H1 (cell line): ENCODE results near the gene LAG3. TPM values are rescaled to one million over a fixed set of nuclear protein-coding genes. Genes with fewer than 3 reads are reported as not detected.
"Not testable (repeated sequence)": the region's sequence is repeated elsewhere in the genome, so short reads cannot be mapped to it uniquely, and the experiment has no call there.

Source experiments
- CTCF ChIA-PET: fragments of 300-600 bp; sonication (Branson Sonifier 250); formaldehyde crosslinking; loops from one replicate; lab custom pipeline; 2021; ENCODE audit not compliant: partially characterized antibody; lab: Charles Lee
- POLR2A ChIA-PET: fragments of 300-600 bp; sonication (Branson Sonifier 250); formaldehyde crosslinking; loops from one replicate; lab custom pipeline; 2021; ENCODE audit warnings: inconsistent platforms; ENCODE audit not compliant: partially characterized antibody; lab: Charles Lee
- DNase-seq, 2 experiments: peaks; one replicate each; pipeline versions ENCODE4 v3.0.0 to v3.0.0-alpha.2; 2010 to 2022; ENCODE audit warnings: low spot score in 2 of 2, low read depth in 1 of 2, mixed read lengths in 1 of 2
- FAIRE-seq: peaks from 2 replicates; lab custom pipeline; 2011; peaks lifted over from hg19 to GRCh38; lab: Jason Lieb, UNC
- H2AFZ ChIP-seq: 2 replicates; pipeline ENCODE4 v1.8.1; 2012; ENCODE audit warnings: low read length, inconsistent platforms
- H2AK5ac ChIP-seq: 2 replicates; pipeline ENCODE4 v1.6.1; 2013; ENCODE audit warnings: low read depth, low read length
- H2BK120ac ChIP-seq: replicated peaks from 2 replicates; pipeline ENCODE3; 2013; ENCODE audit warnings: low read depth, low read length, inconsistent platforms
- H2BK12ac ChIP-seq: 2 replicates; pipeline ENCODE4 v1.6.1; 2013; ENCODE audit warnings: low read depth, low read length
- H2BK15ac ChIP-seq: 2 replicates; pipeline ENCODE4 v1.6.1; 2013; ENCODE audit warnings: low read length
- H2BK20ac ChIP-seq: 2 replicates; pipeline ENCODE4 v1.6.1; 2013; ENCODE audit warnings: low read length
- H2BK5ac ChIP-seq: 2 replicates; pipeline ENCODE4 v1.6.1; 2013; ENCODE audit warnings: low read depth, low read length
- H3K14ac ChIP-seq: 2 replicates; pipeline ENCODE4 v1.6.1; 2013; ENCODE audit warnings: inconsistent platforms; ENCODE audit not compliant: insufficient read length
- H3K18ac ChIP-seq: 2 replicates; pipeline ENCODE4 v1.6.1; 2013; ENCODE audit warnings: low read length; ENCODE audit errors: extremely low read depth
- H3K23ac ChIP-seq: 2 replicates; pipeline ENCODE4 v1.6.1; 2013; ENCODE audit warnings: inconsistent platforms; ENCODE audit not compliant: insufficient read length
- H3K23me2 ChIP-seq: 2 replicates; pipeline ENCODE4 v1.6.1; 2013; ENCODE audit warnings: low read depth, low read length
- H3K27ac ChIP-seq: 2 replicates; pipeline ENCODE4 v1.6.1; 2011; ENCODE audit warnings: low read depth, low read length, inconsistent platforms
- H3K27me3 ChIP-seq, 4 experiments: replicated peaks in 1 of 4; 1 replicate in 1 of 4; 2 replicates in 3 of 4; pipeline versions ENCODE4 v1.6.1 to v1.8.1; 2011 to 2013; ENCODE audit warnings: low read length in 3 of 4, mild to moderate bottlenecking in 3 of 4, inconsistent platforms in 2 of 4, mixed read lengths in 2 of 4, moderate library complexity in 1 of 4; ENCODE audit not compliant: control insufficient read depth in 3 of 4, insufficient read depth in 3 of 4; ENCODE audit errors: extremely low read depth in 1 of 4
- H3K36me3 ChIP-seq, 4 experiments: 2 replicates each; pipeline versions ENCODE4 v1.6.1 to v1.8.1; 2011 to 2013; ENCODE audit warnings: mild to moderate bottlenecking in 4 of 4, low read length in 3 of 4, moderate library complexity in 2 of 4, control low read depth in 1 of 4, inconsistent platforms in 1 of 4; ENCODE audit not compliant: insufficient read depth in 4 of 4, control insufficient read depth in 2 of 4
- H3K4ac ChIP-seq: replicated peaks from 2 replicates; pipeline ENCODE3; 2013; ENCODE audit warnings: low read length, low read depth, mixed read lengths, inconsistent platforms; ENCODE audit not compliant: insufficient read length
- H3K4me1 ChIP-seq, 4 experiments: replicated peaks in 1 of 4; 1 replicate in 1 of 4; 2 replicates in 3 of 4; pipeline versions ENCODE4 v1.6.1 to v1.8.1; 2011 to 2013; ENCODE audit warnings: low read length in 3 of 4, inconsistent platforms in 2 of 4, mixed read lengths in 1 of 4; ENCODE audit not compliant: insufficient read depth in 4 of 4, control insufficient read depth in 3 of 4
- H3K4me2 ChIP-seq, 2 experiments: 2 replicates each; pipeline versions ENCODE4 v1.6.1 to v1.8.1; 2011 to 2013; ENCODE audit warnings: low read depth in 2 of 2, low read length in 2 of 2, control low read depth in 1 of 2, inconsistent platforms in 1 of 2, mild to moderate bottlenecking in 1 of 2; ENCODE audit not compliant: insufficient read depth in 1 of 2
- H3K4me3 ChIP-seq, 4 experiments: fragments of 200-600, 300-600 bp in 1 of 4; sonication (generic), shearing (Covaris generic), sonication (Bioruptor Twin) in 1 of 4; 2 replicates each; pipeline versions ENCODE4 v1.5.1 to v1.8.1; 2011 to 2016; ENCODE audit warnings: low read length in 4 of 4, low read depth in 3 of 4, control low read depth in 2 of 4, inconsistent platforms in 2 of 4, mild to moderate bottlenecking in 2 of 4, mixed read lengths in 1 of 4, moderate library complexity in 1 of 4; ENCODE audit not compliant: insufficient read depth in 2 of 4; ENCODE audit errors: extremely low read depth in 1 of 4
- H3K56ac ChIP-seq: replicated peaks from 2 replicates; pipeline ENCODE3; 2013; ENCODE audit warnings: low read depth, mild to moderate bottlenecking, mixed read lengths, low read length, inconsistent platforms; ENCODE audit not compliant: insufficient read length
- H3K79me1 ChIP-seq: 2 replicates; pipeline ENCODE4 v1.6.1; 2013; ENCODE audit warnings: low read depth, low read length, control low read depth
- H3K79me2 ChIP-seq, 2 experiments: 2 replicates each; pipeline versions ENCODE4 v1.6.1 to v1.8.1; 2012 to 2013; ENCODE audit warnings: low read length in 2 of 2, mild to moderate bottlenecking in 2 of 2, inconsistent platforms in 1 of 2; ENCODE audit not compliant: insufficient read depth in 2 of 2, control insufficient read depth in 1 of 2
- H3K9ac ChIP-seq, 4 experiments: replicated peaks in 1 of 4; 1 replicate in 1 of 4; 2 replicates in 3 of 4; pipeline versions ENCODE4 v1.6.1 to v1.8.1; 2011 to 2013; ENCODE audit warnings: low read depth in 3 of 4, low read length in 3 of 4, control low read depth in 2 of 4, mild to moderate bottlenecking in 2 of 4, moderate library complexity in 2 of 4, inconsistent platforms in 1 of 4; ENCODE audit errors: extremely low read depth in 1 of 4
- H3K9me3 ChIP-seq, 2 experiments: 2 replicates each; pipeline versions ENCODE4 v1.6.1 to v1.8.1; 2012 to 2013; ENCODE audit warnings: mild to moderate bottlenecking in 2 of 2, moderate library complexity in 2 of 2, control low read depth in 1 of 2, inconsistent platforms in 1 of 2, low read depth in 1 of 2, low read length in 1 of 2, mixed read lengths in 1 of 2; ENCODE audit not compliant: insufficient read depth in 2 of 2
- H4K20me1 ChIP-seq, 2 experiments: replicated peaks in 1 of 2; 2 replicates each; pipeline versions ENCODE3 to v1.8.1; 2011 to 2013; ENCODE audit warnings: inconsistent platforms in 2 of 2, low read length in 2 of 2, mild to moderate bottlenecking in 1 of 2; ENCODE audit not compliant: insufficient read depth in 2 of 2, control insufficient read depth in 1 of 2
- H4K5ac ChIP-seq: 2 replicates; pipeline ENCODE4 v1.6.1; 2013; ENCODE audit warnings: low read length, low read depth, mixed read lengths, inconsistent platforms; ENCODE audit not compliant: insufficient read length
- H4K8ac ChIP-seq: 2 replicates; pipeline ENCODE4 v1.8.0; 2013; ENCODE audit warnings: mild to moderate bottlenecking, moderate library complexity, low read length, inconsistent platforms; ENCODE audit not compliant: insufficient read depth; ENCODE audit errors: extremely low read depth
- H4K91ac ChIP-seq: replicated peaks from 2 replicates; pipeline ENCODE3; 2013; ENCODE audit warnings: low read length, mixed read lengths, inconsistent platforms; ENCODE audit not compliant: insufficient read length
- BCL11A ChIP-seq, 2 experiments: IDR thresholded peaks; one replicate each; pipeline ENCODE4 v1.6.1; 2011; ENCODE audit warnings: low read depth in 2 of 2, low read length in 2 of 2, mild to moderate bottlenecking in 2 of 2
- SUZ12 ChIP-seq: fragments of 200-600 bp; sonication (generic); IDR thresholded peaks from 2 replicates; pipeline ENCODE4 v1.6.1; 2012; ENCODE audit warnings: mild to moderate bottlenecking, inconsistent platforms, low read length, moderate library complexity, mixed read lengths
- USF2 ChIP-seq: IDR thresholded peaks from 2 replicates; pipeline ENCODE4 v1.6.1; 2011; ENCODE audit warnings: low read length, improper control_type of control experiment
- WGBS, 2 experiments: shearing (Covaris generic) in 1 of 2; methylation state at CpG; one replicate each; pipeline versions ENCODE4 v1.1.6 to v1.1.7; 2013 to 2015; ENCODE audit warnings: low lambda C conversion rate in 2 of 2, mixed read lengths in 2 of 2, inconsistent platforms in 1 of 2, low coverage in 1 of 2, missing lambda C conversion rate in 1 of 2; ENCODE audit not compliant: insufficient replicate concordance in 2 of 2, insufficient coverage in 1 of 2, insufficient read length in 1 of 2; ENCODE audit errors: extremely low coverage in 1 of 2, missing lambda C conversion rate in 1 of 2; 5-methylcytosine and 5-hydroxymethylcytosine counted together
- polyA plus RNA-seq, 7 experiments: library from polyadenylated mRNA; depleted of rRNA in 3 of 7; stranded (reverse) in 5 of 7; unstranded in 2 of 7; fragments of >200 nt in 5 of 7; fragments of 200-250 nt in 2 of 7; gene quantifications; 1 replicate in 5 of 7; 2 replicates in 1 of 7; 4 replicates in 1 of 7; pipeline versions ENCODE4 v1.2.1 to v1.2.3, GENCODE V29; 2011 to 2013; ENCODE audit warnings: missing spikeins in 2 of 7, mixed read lengths in 2 of 7
- total RNA-seq: library from RNA; stranded (reverse); fragmentation: NEBNext Ultra II Directional; extraction: Animal tissue kit (Norgen Biotek cat#: 25700); gene quantifications from 2 replicates; pipeline ENCODE4 v1.2.1, GENCODE V29; 2021

The LAG3 gene
- total and polyA plus RNA-seq, 2 of the 8 experiments (the other 6 are each of a cell fraction or from before 2014, with no cell fraction given), result 1.1 to 3.1 TPM

- TF ChIP-seq USF2, result no peak
- no peak for TF ChIP-seq SUZ12
- TF ChIP-seq BCL11A (IDR thresholded peaks at IDR 0.05; ENCODE audit: low read depth in 2 of 2, low read length in 2 of 2), result no peak
- TF ChIP-seq, all 59 proteins: peak for 0
These were observed 29.5 kb upstream of the LAG3 start (continued) for GRCh38 chr12:6742834-6743233.

- POLR2A ChIA-PET, result interaction anchor here (0.6 to 1.6 kb wide), 4 partner anchors 9 to 130 kb away, joined by 3 to 10 read pairs (median 4); partner anchors contain the start of genes CDCA3, MLF2 and USP5
- FAIRE-seq, result not testable (repeated sequence)
- 82% methylated on average over 7 of the region's 7 CpGs; no CpG with 5 or more reads in 1 of the 2 experiments for WGBS, 2 experiments
These were observed 29.0 kb upstream of the LAG3 start for GRCh38 chr12:6743300-6743699.

More at GRCh38 chr12:6743300-6743699, 29.0 kb upstream of the LAG3 start:
- not testable (repeated sequence) for H3K79me2 ChIP-seq, H3K56ac ChIP-seq, H3K4me1 ChIP-seq, H3K23me2 ChIP-seq, H2AK5ac ChIP-seq, H2BK120ac ChIP-seq, H4K20me1 ChIP-seq, H2BK5ac ChIP-seq, H2BK12ac ChIP-seq, H3K4ac ChIP-seq, H4K8ac ChIP-seq, H3K23ac ChIP-seq, H4K5ac ChIP-seq, H3K18ac ChIP-seq, H3K27ac ChIP-seq, H3K4me2 ChIP-seq, H2BK20ac ChIP-seq, H3K14ac ChIP-seq, H4K91ac ChIP-seq, H3K27me3 ChIP-seq, H3K9ac ChIP-seq, H2BK15ac ChIP-seq, H3K79me1 ChIP-seq, H3K9me3 ChIP-seq, H3K4me3 ChIP-seq, DNase-seq, H2AFZ ChIP-seq
- CTCF ChIA-PET, result interaction anchor here (1.9 kb wide), 1 partner anchor 81 kb away, joined by 5 read pairs; no protein-coding TSS in a partner anchor
- H3K36me3 ChIP-seq, result peaks cover 9 to 27% (median 17%) of the 10 kb centered on the region in 4 experiments
